Stimulated activated CD4-positive, alpha-beta T cell treated with anti-CD3 and anti-CD28 coated beads, Interleukin-1b, Interleukin-23, amount 100 ng/mL, for 48 hours (primary cell): ENCODE results near the gene NOL4L.

ENCODE experiments used
- DNase-seq: peaks from one replicate; pipeline ENCODE4 v3.0.0-alpha.2; 2020

Gene NOL4L

GRCh38 chr20:32585011-32585585, at the start of gene NOL4L:
NOL4L (minus strand) TSS chr20:32585333; CDS start chr20:32584890, 443 bp downstream.
- DNase-seq: no peak

- DNase-seq: no peak
Observed at GRCh38 chr20:32634041-32634805, 49.1 kb upstream of the NOL4L start.

GRCh38 chr20:32632461-32633354, 47.6 kb upstream of the NOL4L start:
- no peak for DNase-seq

DNA sequence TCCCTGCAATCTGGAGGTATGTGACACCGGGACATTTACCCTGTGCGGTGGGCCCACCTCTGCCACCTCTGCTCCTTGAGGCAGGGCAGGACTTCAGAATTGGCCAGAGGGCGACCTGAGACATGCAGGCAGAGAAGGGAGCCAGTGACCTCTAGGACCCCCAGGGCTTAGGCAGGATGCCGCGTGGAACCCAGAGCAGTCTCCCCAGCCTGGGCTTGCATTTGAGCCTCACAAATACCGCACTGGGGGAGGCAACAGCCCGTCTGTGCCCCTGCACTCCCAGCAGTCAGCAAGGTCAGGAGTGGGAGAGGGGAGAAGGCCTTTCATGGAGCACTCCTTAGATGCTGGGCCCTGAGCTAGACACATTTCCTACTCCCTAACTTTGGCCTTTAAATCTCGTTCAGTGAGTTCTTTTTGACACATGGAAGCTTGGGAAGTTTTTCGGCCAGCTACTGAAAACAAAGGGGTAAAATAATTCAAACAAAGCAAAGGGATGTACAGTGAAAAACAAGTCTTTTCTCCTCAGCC, 46.9 kb upstream of the NOL4L start:
- no peak for DNase-seq

DNA sequence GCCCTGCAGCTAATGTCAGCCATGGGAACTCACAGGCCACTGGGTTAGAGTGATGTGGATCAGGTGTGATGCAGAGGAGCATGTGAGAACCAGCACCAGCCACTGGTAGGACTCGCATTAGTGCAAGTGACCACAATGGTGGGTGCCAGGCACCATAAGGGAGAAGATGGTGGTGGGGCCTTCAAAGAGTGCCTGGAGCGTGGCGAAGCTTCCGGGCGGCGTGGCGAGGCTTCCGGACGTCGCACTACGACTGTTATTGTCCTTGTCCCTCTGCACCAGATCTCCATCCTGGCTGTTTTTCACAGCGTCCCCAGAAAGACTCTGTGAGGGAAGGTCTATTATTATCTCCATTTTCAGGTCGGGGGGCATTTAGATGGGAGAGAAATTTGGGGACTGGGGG, 44.7 kb upstream of the NOL4L start:
- no peak for DNase-seq

- DNase-seq: no peak
Observed at GRCh38 chr20:32628960-32629530, 43.9 kb upstream of the NOL4L start.

- no peak for DNase-seq
Observed at GRCh38 chr20:32626859-32627636, 41.9 kb upstream of the NOL4L start.

- no peak for DNase-seq
Observed at GRCh38 chr20:32626407-32626806, 41.3 kb upstream of the NOL4L start.

GRCh38 chr20:32625996-32626395, 40.9 kb upstream of the NOL4L start:
- no peak for DNase-seq

DNA sequence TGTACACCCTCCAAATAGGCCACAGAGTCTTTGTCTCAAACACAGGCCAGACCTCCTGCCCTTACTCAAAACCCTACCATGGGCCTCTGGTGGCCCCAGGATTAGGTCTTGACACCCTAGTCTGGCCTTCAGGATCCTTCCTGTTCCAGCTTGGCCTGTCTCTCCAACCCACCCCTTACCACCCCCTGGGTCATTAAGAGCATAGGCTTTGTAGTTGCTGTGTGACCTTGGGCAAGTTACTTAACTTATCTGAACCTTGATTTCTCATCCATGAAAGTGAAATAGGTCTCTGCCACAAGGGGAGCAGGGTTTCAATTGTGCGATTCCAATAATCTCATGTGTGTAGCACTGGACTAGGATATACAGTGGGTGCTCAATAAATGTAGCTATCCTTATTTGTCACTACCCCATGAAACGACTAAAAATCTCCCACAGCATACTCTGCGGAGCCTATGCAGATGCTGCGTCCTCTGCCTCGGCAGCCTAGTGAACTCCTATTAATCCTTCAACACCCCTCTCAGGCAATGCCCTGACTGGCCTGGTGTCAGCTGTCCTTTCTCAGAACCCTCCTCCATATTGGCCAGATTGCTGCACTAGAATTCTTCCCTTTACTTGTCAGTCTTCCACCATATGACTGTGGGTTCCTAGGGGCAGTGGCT, 39.7 kb upstream of the NOL4L start:
- DNase-seq: no peak

DNA sequence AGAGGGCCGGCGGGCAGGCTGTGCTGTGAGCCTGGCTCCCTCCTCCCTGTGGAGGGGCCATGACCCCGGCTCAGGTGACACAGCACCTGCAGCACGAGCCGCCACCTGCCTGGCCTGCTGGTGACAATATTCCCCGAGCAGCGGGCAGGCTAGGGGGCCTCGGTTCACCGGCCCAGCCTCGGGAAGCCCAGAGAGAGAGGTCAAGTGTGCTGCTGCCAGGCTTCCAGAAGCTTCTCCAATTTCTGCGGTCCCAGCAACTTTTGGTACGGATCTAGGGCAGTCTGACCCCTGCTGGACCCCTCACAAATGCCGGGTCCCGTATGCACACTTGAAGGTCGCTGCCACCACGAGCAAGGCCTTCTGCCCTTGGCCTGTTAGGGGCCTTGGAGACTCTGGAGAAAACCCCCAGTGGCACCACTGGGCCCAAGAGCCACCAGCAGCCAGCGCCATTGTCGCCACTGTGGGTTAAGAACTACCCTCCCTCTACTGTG, 38.6 kb upstream of the NOL4L start:
- DNase-seq: no peak

DNA sequence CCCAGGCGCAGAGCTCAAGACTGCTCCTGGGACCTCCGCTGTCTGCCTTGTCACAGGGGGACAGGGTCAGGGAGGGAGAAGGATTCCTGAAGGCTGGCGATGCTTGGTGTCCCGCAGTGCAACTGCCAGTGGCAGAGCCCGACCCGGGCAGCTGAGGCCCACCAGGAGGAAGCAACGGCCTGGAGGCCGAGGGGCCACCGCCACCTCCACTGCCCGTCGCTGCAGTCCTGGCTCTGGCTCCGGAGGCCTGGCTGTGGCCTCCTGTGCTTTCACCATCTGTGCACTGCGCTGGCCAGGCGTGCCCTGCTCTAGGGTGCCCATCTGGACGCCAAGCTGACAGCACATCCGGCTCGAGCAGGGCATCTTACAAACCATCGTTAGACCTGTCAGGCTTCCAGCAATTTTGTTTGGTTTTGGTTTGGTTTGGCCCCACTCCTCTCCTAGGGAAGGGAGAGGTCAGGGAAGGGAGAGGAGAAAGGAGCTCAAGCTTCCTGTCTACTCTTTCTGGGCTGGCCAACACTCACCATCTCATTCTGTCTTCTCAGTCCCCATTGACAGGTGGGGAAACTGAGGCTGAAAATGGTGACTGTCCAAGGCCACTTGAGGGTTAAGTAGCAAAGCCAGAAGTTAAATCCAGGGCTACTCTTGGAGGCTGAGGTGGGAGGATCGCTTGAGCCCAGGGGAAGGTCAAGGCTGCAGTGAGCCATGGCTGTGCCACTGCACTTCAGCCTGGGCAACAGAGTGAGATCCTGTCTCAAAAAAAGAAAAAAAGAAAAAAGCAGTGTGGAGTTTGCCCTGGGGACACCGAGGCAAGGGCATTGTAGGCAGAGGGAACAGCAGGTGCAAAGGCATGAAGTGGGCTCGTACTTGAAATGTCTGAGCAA, 37.7 kb upstream of the NOL4L start:
- no peak for DNase-seq

DNA sequence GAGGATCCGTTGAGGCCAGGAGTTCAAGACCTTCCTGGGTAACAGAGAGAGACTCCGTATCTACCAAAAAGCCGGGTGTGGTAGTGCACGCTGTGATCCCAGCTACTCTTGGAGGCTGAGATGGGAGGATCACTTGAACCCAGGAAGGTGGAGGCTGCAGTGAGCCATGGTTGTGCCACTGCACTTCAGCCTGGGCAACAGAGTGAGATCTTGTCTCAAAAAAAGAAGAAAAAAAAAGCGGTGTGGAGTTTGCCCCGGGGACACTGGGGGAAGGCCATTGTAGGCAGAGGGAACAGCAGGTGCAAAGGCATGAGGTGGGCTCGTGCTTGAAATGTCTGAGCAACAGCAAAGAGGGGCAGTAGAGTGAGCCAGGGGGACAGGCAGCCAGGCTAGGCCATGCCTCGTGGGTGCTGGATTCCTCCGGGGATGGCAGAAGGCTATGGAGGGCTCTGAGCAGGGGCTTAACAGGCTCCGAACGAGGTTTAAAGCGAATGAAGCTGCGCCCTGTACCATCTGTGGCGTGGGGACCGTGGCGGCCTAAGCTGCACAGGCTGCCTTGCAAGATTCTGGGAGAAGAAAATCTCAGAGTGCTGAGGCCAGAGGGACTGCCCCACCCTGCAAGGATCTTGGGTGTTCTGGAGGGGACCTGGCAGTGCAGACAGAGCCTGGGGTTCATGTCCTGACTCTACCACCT, 36.9 kb upstream of the NOL4L start:
- DNase-seq: no peak

- no peak for DNase-seq
Observed at GRCh38 chr20:32621071-32621890, 36.1 kb upstream of the NOL4L start.

- DNase-seq: no peak
Observed at GRCh38 chr20:32619586-32619985, 34.5 kb upstream of the NOL4L start.

- no peak for DNase-seq
Observed at GRCh38 chr20:32614772-32615171, 29.6 kb upstream of the NOL4L start.

DNA sequence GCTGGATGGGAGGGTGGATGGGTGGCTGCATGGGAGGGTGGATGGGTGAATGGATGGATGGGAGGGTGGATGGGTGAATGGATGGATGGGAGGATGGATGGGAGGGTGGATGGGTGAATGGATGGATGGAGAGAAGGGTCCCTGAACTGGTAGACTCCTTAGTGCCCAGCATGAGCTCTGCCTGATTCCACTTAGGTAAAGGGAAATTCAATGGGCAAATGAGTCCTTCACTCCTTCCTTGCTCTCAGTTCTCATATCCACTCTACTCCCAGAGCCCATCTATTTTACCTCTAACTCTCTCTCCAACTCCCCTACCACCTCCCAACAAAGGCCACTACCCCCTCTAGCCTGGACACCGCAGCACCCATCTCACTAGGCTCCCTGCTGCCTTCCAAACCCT, 29.2 kb upstream of the NOL4L start:
- no peak for DNase-seq

GRCh38 chr20:32613192-32614053, 28.3 kb upstream of the NOL4L start:
- no peak for DNase-seq
